ENCODE results near the gene ARSK.

ARSK gene

GRCh38 chr5:95619096-95619495 lies 64.2 kb downstream of the ARSK start:
- DNase-seq (ENCODE audit: low read depth in 2 of 2): peak; percentile 75 to 80
- peak overlapping the region in 1 of 2 donors; percentile 52 for H3K4me3 ChIP-seq (replicated peaks in 1 of 2; ENCODE audit: low read depth in 2 of 2, low read length in 2 of 2)
- TF ChIP-seq CTCF (IDR thresholded peaks at IDR 0.05; ENCODE audit: low read depth, low read length): no peak

- H3K4me3 ChIP-seq (replicated peaks in 1 of 2; ENCODE audit: low read depth in 2 of 2, low read length in 2 of 2): peak overlapping the region; percentile 52 to 58
- no peak for TF ChIP-seq CTCF (IDR thresholded peaks at IDR 0.05; ENCODE audit: low read depth, low read length)
- DNase-seq (ENCODE audit: low read depth in 2 of 2): no peak
These were observed 64.7 kb downstream of the ARSK start for GRCh38 chr5:95619514-95620029.

GRCh38 chr5:95620030-95620869 lies 65.3 kb downstream of the ARSK start, which contains the start of gene GPR150:
GPR150 (plus strand) TSS chr5:95620087; CDS start chr5:95620276, 189 bp downstream.
- peak; percentile 48 to 52 for DNase-seq (ENCODE audit: low read depth in 2 of 2)
- peak within 1 kb of the TSS; percentile 52 to 58 for H3K4me3 ChIP-seq (replicated peaks in 1 of 2; ENCODE audit: low read depth in 2 of 2, low read length in 2 of 2)
- TF ChIP-seq CTCF (IDR thresholded peaks at IDR 0.05; ENCODE audit: low read depth, low read length): no peak

- TF ChIP-seq CTCF (IDR thresholded peaks at IDR 0.05; ENCODE audit: low read depth, low read length): no peak
- H3K4me3 ChIP-seq (replicated peaks in 1 of 2; ENCODE audit: low read depth in 2 of 2, low read length in 2 of 2): peak overlapping the region; percentile 27 to 47
- peak; percentile 18 to 23 for DNase-seq (ENCODE audit: low read depth in 2 of 2)
These were observed 66.3 kb downstream of the ARSK start for GRCh38 chr5:95620870-95621838.

GRCh38 chr5:95621839-95622629 lies 67.1 kb downstream of the ARSK start:
- no peak for DNase-seq (ENCODE audit: low read depth in 2 of 2)
- no peak for TF ChIP-seq CTCF (IDR thresholded peaks at IDR 0.05; ENCODE audit: low read depth, low read length)
- H3K4me3 ChIP-seq (replicated peaks in 1 of 2; ENCODE audit: low read depth in 2 of 2, low read length in 2 of 2): no peak overlapping the region

GRCh38 chr5:95623706-95624105 lies 68.8 kb downstream of the ARSK start:
- no peak overlapping the region for H3K4me3 ChIP-seq (replicated peaks in 1 of 2; ENCODE audit: low read depth in 2 of 2, low read length in 2 of 2)
- no peak for TF ChIP-seq CTCF (IDR thresholded peaks at IDR 0.05; ENCODE audit: low read depth, low read length)
- DNase-seq (ENCODE audit: low read depth in 2 of 2): no peak

All from cardiac fibroblast (primary cell).